Chondrocyte (in vitro differentiated cells): ENCODE results near the gene FLNB. TPM values are rescaled to one million over a fixed set of nuclear protein-coding genes. Genes with fewer than 3 reads are reported as not detected.

Experiments
- DNase-seq: peaks from one replicate; pipeline ENCODE4 v3.0.0; 2021; ENCODE audit warnings: mixed read lengths, low spot score
- H3K27ac Mint-ChIP-seq: one replicate; pipeline ENCODE4 v1.8.0; 2021; ENCODE audit warnings: mild to moderate bottlenecking, moderate library complexity, mixed read lengths; ENCODE audit not compliant: unreplicated experiment
- H3K27me3 Mint-ChIP-seq: 2 replicates; pipeline ENCODE4 v1.8.0; 2021; ENCODE audit warnings: low read depth, mixed read lengths
- H3K36me3 Mint-ChIP-seq: 2 replicates; pipeline ENCODE4 v1.8.0; 2021; ENCODE audit warnings: low read depth, mixed read lengths
- H3K4me1 Mint-ChIP-seq: 2 replicates; pipeline ENCODE4 v1.8.0; 2021; ENCODE audit warnings: low read depth, mild to moderate bottlenecking, mixed read lengths
- H3K4me3 Mint-ChIP-seq: one replicate; pipeline ENCODE4 v1.8.0; 2021; ENCODE audit warnings: mild to moderate bottlenecking, moderate library complexity, mixed read lengths; ENCODE audit not compliant: unreplicated experiment
- H3K9me3 Mint-ChIP-seq: 2 replicates; pipeline ENCODE4 v1.8.0; 2021; ENCODE audit warnings: low read depth, mixed read lengths
- CTCF ChIP-seq: fragments of 200-600 bp; sonication (generic); IDR thresholded peaks from 2 replicates; pipeline ENCODE4 v1.5.0; 2021; ENCODE audit warnings: antibody characterized with exemption, mild to moderate bottlenecking, moderate library complexity
- total RNA-seq: library from RNA; stranded (reverse); gene quantifications from 3 replicates; pipeline ENCODE4 v1.2.1, GENCODE V29; 2021

Gene FLNB
- total RNA-seq, 1 donor from 2014 or later = 70.2 TPM

- Mint-ChIP-seq H3K4me3 (no peak overlapping the region), H3K27me3 (no peaks in the 10 kb centered on the region), H3K4me1 (peaks cover 63% of the 10 kb centered on the region), H3K27ac (peak overlapping the region; percentile 77), H3K36me3 (no peaks in the 10 kb centered on the region), H3K9me3 (no peaks in the 10 kb centered on the region)
- no peak for DNase-seq
- no peak for TF ChIP-seq CTCF
Observed at GRCh38 chr3:58066842-58067241, 58.6 kb downstream of the FLNB start.

DNA sequence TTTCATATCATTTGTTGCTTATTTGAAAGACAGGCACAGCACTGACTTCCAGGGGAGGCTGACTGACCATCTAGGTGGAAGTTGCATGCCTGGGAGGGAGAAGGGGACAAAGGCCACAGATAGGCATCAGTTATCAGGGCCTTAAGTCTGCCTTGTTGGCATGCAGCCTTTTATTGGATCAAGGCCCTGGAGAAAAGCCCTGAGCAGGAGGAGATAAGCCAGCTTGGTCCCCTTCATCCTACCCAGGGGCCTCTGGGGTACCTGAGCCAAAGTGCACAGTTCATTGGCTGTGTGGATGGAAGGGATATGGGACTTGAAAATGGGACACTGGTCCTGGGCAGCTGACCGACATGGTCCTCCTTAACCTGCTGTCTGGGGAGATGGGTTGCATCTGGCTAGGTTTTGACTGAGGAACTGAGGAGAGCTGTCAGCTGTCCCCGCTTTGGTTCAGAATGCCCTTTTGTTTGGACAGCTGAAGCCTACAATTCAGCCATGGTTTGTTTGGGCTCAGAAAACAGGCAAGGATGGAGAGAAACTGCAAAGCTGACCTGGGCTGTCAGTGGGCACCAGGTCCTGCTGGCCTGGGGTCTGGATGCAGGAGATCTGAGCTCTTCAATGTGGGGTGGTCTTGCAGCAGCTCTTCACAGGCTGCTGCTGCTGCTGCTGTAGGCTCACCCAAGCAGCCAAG is 60.0 kb downstream of the FLNB start:
- no peaks in the 10 kb centered on the region for H3K9me3 Mint-ChIP-seq
- no peaks in the 10 kb centered on the region for H3K27me3 Mint-ChIP-seq
- H3K36me3 Mint-ChIP-seq = no peaks in the 10 kb centered on the region
- no peak overlapping the region for H3K27ac Mint-ChIP-seq
- H3K4me1 Mint-ChIP-seq = peaks cover 65% of the 10 kb centered on the region
- TF ChIP-seq CTCF = no peak
- no peak overlapping the region for H3K4me3 Mint-ChIP-seq
- DNase-seq = no peak

GRCh38 chr3:58071480-58071971 is 63.3 kb downstream of the FLNB start:
- no peaks in the 10 kb centered on the region for H3K36me3 Mint-ChIP-seq
- H3K4me1 Mint-ChIP-seq = peaks cover 48% of the 10 kb centered on the region
- no peaks in the 10 kb centered on the region for H3K9me3 Mint-ChIP-seq
- no peak for DNase-seq
- no peak overlapping the region for H3K4me3 Mint-ChIP-seq
- peak overlapping the region; percentile 84 for H3K27ac Mint-ChIP-seq
- TF ChIP-seq CTCF = no peak
- no peaks in the 10 kb centered on the region for H3K27me3 Mint-ChIP-seq

DNA sequence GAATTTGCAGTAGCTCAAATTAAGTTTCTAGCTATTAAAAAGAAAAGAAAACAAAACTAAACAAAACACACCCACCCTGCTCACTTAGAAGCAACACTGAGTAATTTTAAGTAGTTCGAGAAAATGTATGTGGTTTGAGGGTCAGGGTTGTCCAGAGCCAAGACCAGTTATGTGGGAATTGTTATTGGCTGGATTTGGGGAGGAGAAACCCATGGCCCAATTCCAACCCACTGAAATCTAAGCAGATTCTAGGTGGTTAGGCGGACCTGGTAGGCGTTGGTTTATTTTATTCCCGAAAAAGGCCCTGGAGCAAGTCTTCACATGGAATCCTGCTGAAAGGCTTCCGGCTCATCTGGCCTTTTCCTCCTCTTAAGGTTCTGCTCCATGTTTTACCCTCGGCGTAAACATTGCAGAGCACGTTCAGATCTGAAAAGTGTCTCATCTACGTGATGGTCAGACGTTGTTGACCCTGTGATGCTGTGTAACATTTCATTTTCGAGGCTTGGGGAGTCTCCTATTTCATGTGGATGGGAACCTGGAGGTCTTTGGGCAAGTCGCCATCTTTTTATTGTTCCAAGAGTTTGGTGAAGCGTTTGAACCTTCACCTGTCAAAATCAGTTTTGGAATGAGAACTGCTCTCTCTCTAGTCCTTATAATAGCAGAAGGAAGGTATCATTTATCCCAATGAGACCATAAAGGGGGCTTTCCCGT is 64.0 kb downstream of the FLNB start:
- Mint-ChIP-seq H3K36me3 (peaks cover 1% of the 10 kb centered on the region), H3K27ac (peak overlapping the region; percentile 84), H3K9me3 (no peaks in the 10 kb centered on the region), H3K4me3 (peak overlapping the region; percentile 2), H3K4me1 (peaks cover 41% of the 10 kb centered on the region), H3K27me3 (no peaks in the 10 kb centered on the region)
- no peak for DNase-seq
- no peak for TF ChIP-seq CTCF

- TF ChIP-seq CTCF = no peak
- Mint-ChIP-seq H3K9me3 (no peaks in the 10 kb centered on the region), H3K4me3 (no peak overlapping the region), H3K36me3 (peaks cover 1% of the 10 kb centered on the region), H3K27ac (peak overlapping the region; percentile 84), H3K27me3 (no peaks in the 10 kb centered on the region), H3K4me1 (peaks cover 38% of the 10 kb centered on the region)
- DNase-seq = no peak
Observed at GRCh38 chr3:58072763-58073130, 64.5 kb downstream of the FLNB start.
